GM21367 (cell line): ENCODE results near the gene FILIP1L.

ENCODE experiments used
- ATAC-seq: cut with Tn5 transposase; IDR thresholded peaks from one replicate; pipeline ENCODE4 v1.9.1; 2021; ENCODE audit not compliant: unreplicated experiment

FILIP1L gene

GRCh38 chr3:99900248-99900647 is 214.1 kb downstream of the FILIP1L start:
- ATAC-seq: no peak

GRCh38 chr3:99899603-99900002 is 214.7 kb downstream of the FILIP1L start:
- ATAC-seq: no peak

- ATAC-seq: no peak
Observed at GRCh38 chr3:99896482-99896881, 217.8 kb downstream of the FILIP1L start.

GRCh38 chr3:99895703-99896441 is 218.4 kb downstream of the FILIP1L start:
- ATAC-seq: no peak

GRCh38 chr3:99895131-99895696 is 219.1 kb downstream of the FILIP1L start:
- no peak for ATAC-seq

GRCh38 chr3:99892332-99892731 is 222.0 kb downstream of the FILIP1L start:
- no peak for ATAC-seq

GRCh38 chr3:99891610-99892285 is 222.6 kb downstream of the FILIP1L start:
- ATAC-seq: no peak

GRCh38 chr3:99885851-99886250 is 228.4 kb downstream of the FILIP1L start:
- no peak for ATAC-seq

- ATAC-seq: no peak
Observed at GRCh38 chr3:99885085-99885484, 229.2 kb downstream of the FILIP1L start.

GRCh38 chr3:99884484-99884883 is 229.8 kb downstream of the FILIP1L start:
- ATAC-seq: no peak

GRCh38 chr3:99883693-99884092 is 230.6 kb downstream of the FILIP1L start:
- ATAC-seq: no peak

- no peak for ATAC-seq
Observed at GRCh38 chr3:99883138-99883461, 231.2 kb downstream of the FILIP1L start.

- ATAC-seq: no peak
Observed at GRCh38 chr3:99882436-99883137, 231.7 kb downstream of the FILIP1L start.

- ATAC-seq: no peak
Observed at GRCh38 chr3:99881121-99881524, 233.2 kb downstream of the FILIP1L start.

- no peak for ATAC-seq
Observed at GRCh38 chr3:99879275-99879674, 235.0 kb downstream of the FILIP1L start.

GRCh38 chr3:99878005-99878404 is 236.3 kb downstream of the FILIP1L start:
- peak; percentile 49 for ATAC-seq

- ATAC-seq: no peak
Observed at GRCh38 chr3:99877031-99877579, 237.2 kb downstream of the FILIP1L start.

- ATAC-seq: peak; percentile 79
Observed at GRCh38 chr3:99875929-99876841, 238.1 kb downstream of the FILIP1L start.

- ATAC-seq: no peak
Observed at GRCh38 chr3:99875581-99875928, 238.7 kb downstream of the FILIP1L start.

GRCh38 chr3:99874237-99875002 is 239.9 kb downstream of the FILIP1L start:
- ATAC-seq: no peak
